ENCODE measurements around the gene NKX6-2.

The NKX6-2 gene

GRCh38 chr10:132752961-132753360 is 33.0 kb downstream of the NKX6-2 start:
- DNase-seq (ENCODE audit: low spot score) = no peak

GRCh38 chr10:132752378-132752777 is 33.6 kb downstream of the NKX6-2 start:
- H3K4me3 ChIP-seq = no peak overlapping the region
- no peak overlapping the region for H3K27ac ChIP-seq
- no peak for DNase-seq (ENCODE audit: low spot score)
- no peak for TF ChIP-seq CTCF (IDR thresholded peaks at IDR 0.05)

More at GRCh38 chr10:132752961-132753360, 33.0 kb downstream of the NKX6-2 start:
- Histone ChIP-seq H3K27ac (no peak overlapping the region), H3K4me3 (no peak overlapping the region)
- no peak for TF ChIP-seq CTCF (IDR thresholded peaks at IDR 0.05)

GRCh38 chr10:132750936-132751335 is 35.0 kb downstream of the NKX6-2 start:
- no peak for DNase-seq (ENCODE audit: low spot score)
- Histone ChIP-seq H3K4me3 (no peak overlapping the region), H3K27ac (no peak overlapping the region)
- TF ChIP-seq CTCF (IDR thresholded peaks at IDR 0.05) = no peak

GRCh38 chr10:132749371-132749795 is 36.6 kb downstream of the NKX6-2 start:
- no peak for DNase-seq (ENCODE audit: low spot score)
- Histone ChIP-seq H3K4me3 (no peak overlapping the region), H3K27ac (no peak overlapping the region)
- TF ChIP-seq CTCF (IDR thresholded peaks at IDR 0.05) = no peak

GRCh38 chr10:132748545-132749370 is 37.2 kb downstream of the NKX6-2 start:
- no peak for DNase-seq (ENCODE audit: low spot score)
- H3K27ac ChIP-seq = no peak overlapping the region
- H3K4me3 ChIP-seq = no peak overlapping the region
- TF ChIP-seq CTCF (IDR thresholded peaks at IDR 0.05) = no peak

- Histone ChIP-seq H3K4me3 (no peak overlapping the region), H3K27ac (no peak overlapping the region)
- TF ChIP-seq CTCF (IDR thresholded peaks at IDR 0.05) = no peak
- DNase-seq (ENCODE audit: low spot score) = no peak
Observed at GRCh38 chr10:132748135-132748534, 37.8 kb downstream of the NKX6-2 start.

Data from coronary artery (tissue), 2 donors.